Hematopoietic multipotent progenitor cell treated with erythropoietin and hydrocortisone succinate and interleukin-3 and kit ligand, for 15 days (in vitro differentiated cells): ENCODE measurements around the gene PPP2R3B.
"Not testable (repeated sequence)": the region's sequence is repeated elsewhere in the genome, so short reads cannot be mapped to it uniquely, and the experiment has no call there.

Source experiments
- DNase-seq: peaks from one replicate; pipeline ENCODE4 v3.0.0-alpha.2; 2015; ENCODE audit warnings: low spot score

The PPP2R3B gene

DNA sequence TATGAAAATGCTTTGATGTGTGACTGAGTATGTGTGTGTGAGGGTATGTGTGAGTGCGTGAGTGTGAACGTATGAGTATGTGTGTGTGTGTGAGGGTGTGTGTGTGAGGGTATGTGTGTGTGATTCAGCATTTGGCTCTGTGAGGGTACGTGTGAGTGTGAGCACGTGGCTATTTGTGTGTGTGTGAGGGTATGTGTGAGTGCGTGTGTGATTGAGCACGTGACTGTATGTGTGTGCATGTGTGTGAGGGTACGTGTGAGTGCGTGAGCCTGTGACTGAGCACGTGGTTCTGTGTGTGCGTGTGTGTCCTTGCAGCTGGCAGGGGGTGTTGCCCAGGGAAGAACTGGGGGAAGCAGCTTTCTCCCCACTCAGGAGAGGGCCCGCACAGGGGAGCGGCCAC lies 16.1 kb upstream of the PPP2R3B start:
- DNase-seq = no peak

DNA sequence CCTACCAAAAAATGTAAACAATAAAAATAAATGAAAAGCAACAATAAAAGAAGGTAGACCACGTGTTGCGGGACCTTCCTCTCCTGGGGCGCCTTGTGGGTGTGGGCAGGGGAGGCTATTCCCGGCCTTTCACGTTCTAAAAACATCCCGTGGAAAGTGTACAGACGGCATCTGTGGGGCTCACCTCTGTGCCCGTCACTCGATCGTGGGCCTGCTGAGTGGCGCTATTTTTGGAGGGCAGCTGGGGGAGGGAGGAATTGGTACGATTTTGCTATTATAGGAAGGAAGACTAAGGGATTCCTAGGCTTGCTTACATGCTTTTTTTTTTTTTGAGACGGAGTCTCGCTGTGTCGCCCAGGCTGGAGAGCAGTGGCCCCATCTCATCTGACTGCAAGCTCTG lies 13.6 kb upstream of the PPP2R3B start:
- DNase-seq = no peak

DNA sequence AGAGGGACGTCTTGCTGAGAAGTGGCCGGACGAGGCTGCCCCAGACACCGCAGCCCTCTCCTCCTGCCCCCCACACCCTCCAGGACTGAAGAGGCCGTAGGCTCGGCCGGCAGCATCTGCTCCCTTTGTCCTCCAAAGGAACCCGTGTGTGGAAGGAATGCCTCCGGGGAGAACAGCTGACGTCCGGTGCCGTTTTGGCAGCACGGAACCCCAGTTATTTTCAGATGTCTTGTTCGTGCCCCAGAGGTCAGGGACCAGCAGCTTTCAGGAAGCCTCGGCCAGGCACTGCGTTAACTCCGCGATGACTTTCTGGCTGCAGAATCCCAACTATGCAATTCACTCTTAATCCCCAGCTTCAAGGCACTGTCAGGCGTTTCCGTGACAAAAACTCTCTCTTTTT lies 10.9 kb upstream of the PPP2R3B start:
- DNase-seq = no peak

DNA sequence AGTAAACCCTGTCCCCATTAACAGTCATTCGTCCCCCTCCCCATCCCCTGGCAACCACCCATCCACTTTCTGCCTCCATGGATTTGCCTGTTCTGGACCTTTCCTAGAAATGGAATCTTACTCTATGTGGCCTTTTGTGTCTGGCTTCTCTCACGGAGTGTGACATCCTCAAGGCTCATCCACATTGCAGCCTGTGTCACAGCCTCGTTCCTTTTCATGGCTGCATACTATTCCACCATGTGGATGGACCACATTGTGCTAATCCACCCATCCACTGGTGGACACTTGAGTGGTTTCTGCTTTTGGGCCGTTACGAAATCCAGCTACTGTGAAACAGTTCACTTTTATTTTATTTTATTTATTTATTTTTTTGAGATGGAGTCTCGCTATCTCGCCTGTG lies 8.1 kb upstream of the PPP2R3B start:
- DNase-seq = no peak

DNA sequence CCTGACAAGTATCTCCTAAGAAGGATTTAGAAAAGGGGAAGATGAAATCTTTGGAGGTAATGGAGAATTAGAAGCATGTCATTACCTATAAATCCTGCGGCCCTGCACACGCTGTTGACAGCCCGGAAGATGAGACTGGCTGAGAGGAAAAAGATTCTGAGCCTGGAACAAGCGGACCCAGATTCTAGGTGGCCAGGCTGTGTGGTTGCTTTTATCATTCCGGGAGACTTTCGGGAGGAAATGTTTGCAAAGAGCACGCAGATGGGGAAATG lies 5.8 kb upstream of the PPP2R3B start:
- no peak for DNase-seq

DNA sequence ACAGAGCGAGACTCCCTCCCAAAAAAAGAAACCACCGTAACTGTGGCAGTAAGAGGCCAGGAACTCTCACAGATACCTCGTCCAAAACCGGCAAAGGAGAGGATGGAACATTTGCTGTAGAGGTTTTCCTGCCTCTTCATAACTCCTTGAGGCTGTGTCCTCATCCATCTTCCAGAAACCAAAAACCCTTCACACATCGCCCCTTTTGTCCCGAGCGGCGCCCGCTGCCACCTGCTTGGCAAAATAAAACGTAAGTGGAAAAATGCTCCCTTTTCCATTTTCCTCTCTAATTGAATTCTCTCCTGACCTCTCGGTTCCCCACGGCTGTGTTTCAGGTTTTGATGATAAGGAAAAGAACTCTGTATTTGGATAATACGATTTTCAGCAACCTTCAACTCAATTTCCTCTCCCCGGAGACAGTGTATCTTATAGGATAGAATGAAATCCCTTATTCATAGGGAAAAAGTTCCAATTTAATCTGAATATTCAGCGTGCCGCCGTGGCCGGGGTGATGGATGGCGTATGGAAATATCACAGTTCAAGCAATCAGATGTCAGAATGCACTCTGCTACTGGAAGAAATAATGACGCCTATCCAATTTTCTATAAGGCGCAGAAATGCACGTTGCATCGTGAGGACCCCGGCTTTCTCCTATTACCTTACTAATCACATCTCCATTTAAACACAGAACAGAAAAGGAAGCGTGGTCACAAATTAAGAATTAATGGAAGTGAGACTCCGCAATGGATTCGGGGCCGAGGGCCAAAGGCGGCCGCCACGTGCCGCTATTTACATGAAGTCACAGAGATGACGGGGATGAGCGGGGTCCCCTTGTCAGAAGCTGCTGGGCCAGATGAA lies 5.2 kb upstream of the PPP2R3B start:
- DNase-seq = no peak

DNA sequence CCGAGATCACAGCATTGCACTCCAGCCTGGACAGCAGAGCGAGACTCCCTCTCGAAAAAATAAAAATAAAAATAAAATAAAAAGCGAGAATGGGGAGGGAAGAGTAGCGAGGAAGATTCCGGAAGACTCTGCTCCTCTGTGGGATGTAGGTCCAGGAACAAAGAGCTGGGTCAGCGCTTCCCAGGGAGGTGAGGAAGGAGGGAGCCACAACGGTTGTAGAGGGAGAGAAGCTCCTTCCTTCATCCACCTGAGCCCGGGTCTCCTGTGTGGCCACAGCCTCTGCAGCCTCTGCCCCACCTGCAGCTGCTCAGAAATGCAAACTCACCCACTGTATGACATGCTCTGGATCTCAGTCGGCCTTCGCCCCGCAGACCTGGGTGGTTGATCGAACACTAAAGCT lies 3.8 kb upstream of the PPP2R3B start:
- DNase-seq = no peak

DNA sequence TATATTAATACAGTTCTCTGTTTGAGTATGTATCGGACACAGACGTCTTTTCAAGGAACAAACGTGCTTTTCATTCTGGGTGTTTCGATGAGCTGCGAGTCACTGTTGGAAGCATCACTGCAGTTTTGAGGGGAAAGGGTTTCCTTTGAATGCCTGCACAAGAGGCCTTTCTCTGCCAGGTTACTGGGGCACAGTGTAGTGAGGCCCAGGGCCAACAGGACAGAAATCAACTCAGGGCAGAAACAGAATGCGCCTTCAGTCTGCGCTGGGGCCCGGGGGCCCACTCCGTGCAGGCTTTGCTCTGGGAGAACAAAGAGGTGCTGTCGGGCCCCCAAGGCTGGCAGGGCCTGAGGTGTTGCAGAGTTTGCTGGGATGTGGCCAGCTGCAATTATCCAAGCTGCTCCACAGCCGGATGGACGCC lies 2.3 kb upstream of the PPP2R3B start:
- DNase-seq = no peak

DNA sequence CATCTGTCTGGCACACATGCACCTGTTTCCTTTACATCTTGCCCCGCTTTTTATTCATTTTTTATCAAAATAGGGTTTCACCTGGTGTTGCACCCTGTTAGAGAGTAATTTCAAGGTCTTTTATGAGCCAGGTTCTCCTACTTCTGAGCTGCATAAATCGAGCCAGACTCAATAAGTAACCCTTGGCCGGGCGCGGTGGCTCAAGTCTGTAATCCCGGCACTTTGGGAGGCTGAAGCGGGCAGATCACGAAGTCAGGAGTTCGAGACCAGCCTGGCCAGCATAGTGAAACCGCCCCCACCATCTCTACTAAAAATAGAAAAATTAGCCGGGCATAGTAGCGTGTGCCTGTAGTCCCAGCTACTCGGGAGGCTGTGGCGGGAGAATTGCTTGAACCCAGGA lies 1.0 kb upstream of the PPP2R3B start:
- no peak for DNase-seq

DNA sequence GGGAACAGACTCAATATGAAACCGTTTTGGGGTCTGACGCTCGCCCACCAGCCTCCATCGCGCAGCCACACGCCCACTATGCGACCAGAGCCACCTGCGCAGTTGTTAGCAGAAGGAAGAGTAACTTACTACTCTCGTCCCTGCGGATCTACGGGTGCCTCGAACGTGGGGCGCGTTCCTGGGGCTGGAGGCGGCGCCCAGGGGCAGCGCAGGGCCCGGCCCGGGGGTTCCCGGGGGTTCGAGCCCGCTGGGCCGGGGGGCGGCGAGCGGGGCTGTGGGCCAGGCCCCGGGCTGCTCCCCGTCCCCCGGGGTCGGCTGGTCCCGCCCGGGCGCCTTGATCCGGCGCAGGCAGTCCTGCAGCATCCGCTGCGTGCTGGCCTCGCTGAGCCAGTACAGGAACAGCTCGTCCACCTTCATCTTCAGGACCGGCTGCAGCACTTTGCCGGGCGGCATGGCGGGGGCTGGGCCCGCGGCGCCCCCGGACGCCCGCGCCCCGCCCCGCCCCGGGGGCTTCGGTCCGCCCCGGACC lies 404 bp downstream of the PPP2R3B start:
- DNase-seq = no peak

DNA sequence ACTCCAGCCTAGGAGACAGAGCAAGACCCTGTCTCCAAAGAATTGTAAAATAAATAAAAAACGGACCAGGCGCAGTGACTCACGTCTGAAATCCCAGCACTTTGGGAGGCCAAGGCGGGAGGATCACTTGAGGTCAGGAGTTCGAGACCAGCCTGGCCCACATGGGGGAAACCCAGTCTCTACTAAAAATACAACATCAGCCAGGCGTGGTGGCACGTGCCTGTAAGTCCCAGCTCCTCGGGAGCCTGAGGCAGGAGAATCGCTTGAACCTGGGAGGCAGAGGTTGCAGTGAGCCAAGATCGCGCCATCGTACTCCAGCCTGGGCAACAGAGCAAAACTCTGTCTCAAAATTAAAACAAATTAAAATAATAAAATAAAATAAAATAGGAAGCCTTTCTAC lies 971 bp downstream of the PPP2R3B start:
- not testable (repeated sequence) for DNase-seq

DNA sequence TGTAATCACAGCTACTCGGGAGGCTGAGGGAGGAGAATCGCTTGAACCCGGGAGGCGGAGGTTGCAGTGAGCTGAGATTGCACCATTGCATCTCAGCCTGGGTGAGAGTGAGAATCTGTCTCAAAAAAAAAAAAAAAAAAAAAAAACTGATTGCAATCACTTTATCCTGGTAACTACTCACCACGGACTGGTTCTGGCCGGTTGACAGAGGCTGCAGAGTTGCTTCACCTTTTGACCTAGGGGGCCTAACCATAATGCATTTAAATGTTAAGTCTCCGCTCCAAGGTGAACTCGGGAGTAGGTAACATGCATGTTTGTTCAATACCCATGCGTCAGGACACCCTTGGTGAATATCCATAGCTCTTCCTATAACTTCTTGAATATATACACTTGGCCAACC lies 1.8 kb downstream of the PPP2R3B start:
- DNase-seq = no peak

DNA sequence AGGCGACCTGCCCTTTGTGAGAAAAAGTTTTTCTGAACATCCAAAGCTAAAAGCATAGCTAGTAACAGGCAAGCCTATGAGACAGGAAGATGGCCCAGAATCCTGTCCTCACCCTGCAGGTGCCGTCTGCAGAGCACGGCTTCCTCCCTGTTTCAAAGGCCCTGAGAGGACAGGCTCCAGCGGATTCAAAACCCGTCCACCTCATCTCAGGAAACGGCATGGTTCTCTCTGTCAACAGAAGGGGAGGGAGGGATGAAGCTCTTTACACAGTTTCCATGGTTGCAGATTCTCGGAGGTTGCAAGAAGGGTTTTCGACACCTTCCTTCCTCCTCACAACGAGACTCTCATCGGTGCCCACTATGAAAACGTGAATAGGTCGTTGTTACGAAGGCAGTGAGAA lies 8.3 kb downstream of the PPP2R3B start:
- no peak for DNase-seq

DNA sequence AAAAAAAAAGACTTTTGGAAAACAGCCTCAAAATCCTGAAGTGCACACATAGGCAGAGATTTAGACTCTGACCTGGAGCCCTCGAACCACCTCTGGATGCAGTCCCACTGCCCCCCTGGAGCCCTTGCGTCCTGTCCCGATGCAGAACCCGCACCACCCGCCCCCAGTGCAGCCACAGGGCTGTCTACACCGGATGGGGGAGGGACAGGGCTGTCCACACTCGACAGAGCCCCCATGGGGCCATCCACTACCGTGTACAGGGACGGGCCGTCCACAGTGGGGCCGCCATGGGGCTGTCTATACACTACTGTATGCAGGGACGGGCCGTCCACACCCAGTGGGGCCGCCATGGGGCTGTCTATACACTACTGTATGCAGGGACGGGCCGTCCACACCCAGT lies 10.5 kb downstream of the PPP2R3B start:
- not testable (repeated sequence) for DNase-seq

DNA sequence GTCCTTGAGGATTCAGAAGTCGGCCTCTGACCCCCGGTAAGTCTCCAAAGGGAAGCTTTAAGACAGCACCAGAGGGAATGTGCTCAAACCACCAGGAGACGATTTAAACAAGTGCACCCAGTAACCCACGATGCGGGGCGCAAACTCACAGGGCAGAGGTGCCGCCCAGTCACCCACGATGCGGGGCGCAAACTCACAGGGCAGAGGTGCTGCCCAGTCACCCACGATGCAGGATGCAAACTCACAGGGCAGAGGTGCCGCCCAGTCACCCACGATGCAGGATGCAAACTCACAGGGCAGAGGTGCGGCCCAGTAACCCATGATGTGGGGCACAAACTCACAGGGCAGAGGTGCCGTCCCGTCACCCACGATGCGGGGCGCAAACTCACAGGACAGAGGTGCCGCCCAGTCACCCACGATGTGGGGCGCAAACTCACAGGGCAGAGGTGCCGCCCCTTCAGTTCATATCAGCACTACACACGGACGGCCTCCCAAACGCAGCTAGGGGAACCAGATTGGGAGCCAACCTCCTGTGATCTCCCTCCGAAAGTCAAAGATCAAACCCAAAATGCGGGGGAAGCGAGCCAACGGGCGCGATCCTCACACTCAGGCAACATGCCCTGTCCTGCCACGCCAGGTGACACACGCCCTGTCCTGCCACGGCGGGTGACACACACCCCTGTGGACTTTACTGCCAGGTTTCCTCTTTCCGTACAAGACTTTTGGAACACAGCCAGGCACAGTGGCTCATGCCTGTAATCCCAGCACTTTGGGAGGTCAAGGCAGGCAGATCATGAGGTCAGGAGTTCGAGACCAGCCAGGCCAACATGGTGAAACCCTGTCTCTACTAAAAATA lies 11.3 kb downstream of the PPP2R3B start:
- no peak for DNase-seq

DNA sequence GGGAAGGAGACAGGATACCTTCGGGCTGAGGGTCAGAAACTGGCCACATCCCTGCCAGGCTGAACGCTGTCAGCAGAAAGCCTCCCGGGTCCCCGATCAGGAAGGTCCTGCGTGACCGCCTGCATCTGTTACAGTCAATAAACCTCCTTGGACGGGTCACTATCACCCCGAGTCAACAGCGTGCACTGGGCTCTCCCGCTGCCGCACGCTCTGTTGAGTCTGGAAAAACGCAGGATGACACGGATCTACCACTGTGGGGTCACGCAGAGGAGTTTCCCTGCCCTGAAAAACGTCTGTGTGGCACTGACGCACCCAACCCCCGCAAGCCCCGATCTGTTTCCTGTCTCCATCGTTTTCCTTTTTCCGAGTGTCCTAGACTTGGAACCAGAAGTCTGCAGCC lies 12.1 kb downstream of the PPP2R3B start:
- no peak for DNase-seq

DNA sequence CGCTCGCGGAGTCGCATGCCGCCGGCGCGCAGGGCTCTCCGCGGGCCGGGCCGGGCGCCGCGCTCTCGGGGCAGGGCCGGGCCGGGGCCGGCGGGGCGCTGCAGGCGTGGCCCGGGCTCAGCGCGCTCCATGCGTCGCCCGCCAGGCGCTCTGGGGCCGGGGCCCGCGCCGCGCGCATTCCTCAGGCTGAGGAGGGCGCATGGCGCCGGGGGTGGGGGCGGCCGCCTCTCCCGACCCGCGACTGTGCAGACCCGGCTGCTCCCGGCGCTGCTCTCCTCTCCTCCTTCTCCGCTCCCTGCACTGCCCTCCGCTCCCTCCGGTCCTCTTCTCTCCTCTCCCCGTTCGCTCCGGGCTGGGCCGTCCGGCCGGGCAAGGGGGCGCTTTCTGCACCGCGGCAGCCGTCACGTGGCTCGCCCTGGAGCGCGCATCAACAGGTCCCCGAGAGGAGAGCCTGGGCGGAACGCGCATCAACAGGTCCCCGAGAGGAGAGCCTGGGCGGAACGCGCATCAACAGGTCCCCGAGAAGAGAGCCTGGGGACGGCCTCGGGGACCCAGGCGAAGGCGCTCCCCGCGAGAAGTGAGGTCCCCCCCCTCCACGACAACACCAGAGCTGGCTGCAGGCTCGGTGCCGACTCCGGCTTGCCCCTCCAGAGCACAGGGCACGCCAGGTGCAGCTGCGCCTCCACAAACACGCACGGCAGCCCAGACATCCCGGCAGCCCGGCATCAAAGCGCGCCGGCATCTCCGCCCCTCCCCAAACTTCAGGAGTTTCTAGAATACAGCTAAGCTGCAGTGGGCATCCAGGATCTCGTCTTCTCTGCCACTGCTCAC lies 12.9 kb downstream of the PPP2R3B start:
- no peak for DNase-seq

DNA sequence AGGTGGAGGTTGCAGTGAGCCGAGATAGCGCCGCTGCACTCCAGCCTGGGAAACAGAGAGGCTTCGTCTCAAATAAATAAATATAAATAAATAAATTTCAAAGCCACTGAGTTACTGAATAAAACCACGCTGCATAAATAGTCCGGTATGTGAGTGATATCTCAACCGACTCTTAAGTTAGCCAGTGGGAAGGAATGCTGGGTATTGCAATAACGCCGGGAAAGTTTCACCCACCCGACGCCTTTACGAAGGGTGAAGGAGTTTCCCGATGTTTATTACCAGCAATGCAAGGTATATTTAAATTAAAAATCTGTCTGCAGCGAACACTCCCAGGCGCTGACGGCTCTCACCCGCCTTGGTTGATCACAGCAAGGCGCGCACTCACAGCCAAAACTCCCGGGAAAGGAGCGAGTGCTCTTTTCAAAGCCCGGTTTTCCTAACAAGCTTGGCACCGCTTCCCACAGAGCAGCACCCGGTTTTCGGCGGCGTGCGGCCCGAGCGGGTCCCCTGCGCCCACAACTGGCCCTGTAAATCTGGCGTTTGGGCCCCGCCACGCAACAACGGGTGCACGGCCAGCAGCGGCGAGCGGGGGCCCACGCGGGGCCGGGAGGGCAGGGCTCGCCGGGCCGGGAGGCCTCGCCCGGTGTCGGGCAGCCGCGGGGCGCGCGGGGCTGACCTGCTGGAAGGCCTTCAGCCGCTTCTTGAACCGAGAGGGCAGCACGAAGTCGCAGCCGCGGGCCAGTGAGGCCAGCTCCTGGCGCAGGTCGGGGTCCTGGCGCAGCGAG lies 13.7 kb downstream of the PPP2R3B start:
- DNase-seq = no peak

DNA sequence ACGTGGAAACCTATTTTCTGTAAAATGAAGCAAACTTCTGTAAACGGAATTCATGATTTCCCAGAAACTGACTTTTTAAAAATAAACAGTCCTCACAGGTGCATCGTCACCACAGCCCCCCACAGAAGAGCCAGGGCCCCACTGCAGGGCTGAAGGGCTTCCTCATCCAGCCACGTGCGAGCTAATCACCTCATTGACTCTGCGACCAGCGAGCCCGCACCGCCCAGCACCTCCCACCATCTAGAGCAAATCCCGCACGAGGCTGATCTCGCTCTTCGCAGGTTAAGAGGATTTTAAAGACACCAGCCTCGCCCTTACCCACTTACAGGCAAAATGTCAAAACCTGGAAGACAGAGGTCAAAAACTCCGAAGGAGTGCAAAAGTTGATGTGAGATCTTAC lies 14.8 kb downstream of the PPP2R3B start:
- DNase-seq = no peak

DNA sequence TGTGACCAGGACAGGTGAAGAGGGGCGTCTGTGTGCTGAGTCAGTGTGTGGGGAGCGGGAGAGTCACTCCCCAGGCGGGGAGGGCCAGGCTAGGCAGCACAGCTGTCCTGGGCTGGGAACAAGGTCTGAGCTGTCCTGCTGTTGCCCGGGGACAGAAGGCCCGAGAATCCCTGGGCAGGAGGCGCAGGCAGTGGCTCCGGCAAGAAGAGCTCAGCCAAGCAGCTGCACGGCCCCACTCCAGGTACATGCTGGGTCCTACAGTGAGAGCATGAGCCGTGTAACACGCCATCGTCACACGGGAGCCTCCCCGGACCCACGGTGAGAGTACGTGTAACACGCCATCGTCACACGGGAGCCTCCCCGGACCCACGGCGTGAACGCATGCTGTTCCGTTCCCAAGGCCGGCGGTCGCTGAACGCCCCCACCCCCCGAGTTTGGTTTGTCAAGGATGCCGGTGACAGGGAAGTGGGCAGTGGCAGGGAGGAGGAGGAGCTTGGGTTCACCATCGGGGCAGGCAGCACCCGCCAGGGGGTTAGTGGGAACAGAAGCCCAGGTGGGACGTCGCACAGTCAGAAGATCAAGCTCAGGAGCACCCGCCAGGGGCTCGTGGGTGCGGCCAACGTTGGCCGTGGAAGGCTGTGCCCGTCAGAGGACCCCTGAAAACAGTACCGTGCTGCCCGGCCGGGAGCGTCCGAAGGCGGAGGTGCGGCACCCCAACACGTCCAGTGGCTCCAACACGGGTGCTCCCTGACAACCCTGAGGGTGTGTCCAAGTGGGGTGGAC lies 15.6 kb downstream of the PPP2R3B start:
- DNase-seq = no peak
